Skeletal muscle tissue (tissue), 4 donors: ENCODE measurements around the gene ATRIP. TPM values are rescaled to one million over a fixed set of nuclear protein-coding genes. Genes with fewer than 3 reads are reported as not detected.

Source experiments
- H3K27ac ChIP-seq: one replicate; pipeline ENCODE4 v1.7.0; 2013; ENCODE audit warnings: mild to moderate bottlenecking, low read depth, low read length, inconsistent platforms
- H3K27me3 ChIP-seq, 3 donors: one replicate each; pipeline ENCODE4 v1.7.0; 2013; ENCODE audit warnings: low read length in 3 of 3; ENCODE audit not compliant: control insufficient read depth in 3 of 3, insufficient read depth in 3 of 3
- H3K36me3 ChIP-seq, 3 donors: one replicate each; pipeline ENCODE4 v1.7.0; 2013; ENCODE audit warnings: low read length in 3 of 3; ENCODE audit not compliant: control insufficient read depth in 3 of 3, insufficient read depth in 3 of 3
- H3K4me1 ChIP-seq, 3 donors: one replicate each; pipeline ENCODE4 v1.7.0; 2013; ENCODE audit warnings: low read length in 3 of 3, mild to moderate bottlenecking in 3 of 3; ENCODE audit not compliant: control insufficient read depth in 3 of 3, insufficient read depth in 3 of 3
- H3K4me3 ChIP-seq, 3 donors: one replicate each; pipeline ENCODE4 v1.7.0; 2013; ENCODE audit warnings: low read length in 3 of 3
- H3K9ac ChIP-seq, 3 donors: one replicate each; pipeline ENCODE4 v1.7.0; 2013; ENCODE audit warnings: low read length in 3 of 3, mild to moderate bottlenecking in 3 of 3, moderate library complexity in 2 of 3, low read depth in 1 of 3
- H3K9me3 ChIP-seq, 3 donors: one replicate each; pipeline ENCODE4 v1.7.0; 2013; ENCODE audit warnings: low read length in 3 of 3; ENCODE audit not compliant: control insufficient read depth in 3 of 3
- total RNA-seq: library from RNA; depleted of rRNA; stranded (reverse); fragments of >200 nt; gene quantifications from one replicate; pipeline ENCODE4 v1.2.3, GENCODE V29; 2014
- donor health status: Osteomylitis.

The ATRIP gene
- total RNA-seq, 1 donor from 2014 or later = 4.7 TPM

DNA sequence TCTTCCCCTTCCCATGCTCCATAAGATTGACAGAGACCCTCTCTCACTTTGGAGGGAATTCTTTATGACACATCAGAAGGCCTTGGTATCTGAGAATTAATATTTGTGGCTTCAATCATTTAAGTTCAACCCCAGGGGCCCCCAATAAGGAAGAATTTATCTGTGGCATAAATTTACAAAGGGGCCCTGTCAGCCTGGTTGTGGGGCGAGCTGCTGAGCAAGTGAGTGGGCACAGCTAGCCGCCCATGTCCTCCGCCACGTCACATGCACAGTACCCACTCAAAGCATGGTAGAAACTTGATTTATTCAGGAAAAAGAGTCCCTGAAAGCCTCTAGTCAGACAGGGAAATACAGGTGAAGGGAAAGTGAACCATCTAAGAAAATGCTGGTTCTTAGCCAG, 30.0 kb upstream of the ATRIP start:
- no peaks in the 10 kb centered on the region for H3K9me3 ChIP-seq

GRCh38 chr3:48417529-48418108, 28.9 kb upstream of the ATRIP start:
- Histone ChIP-seq H3K27ac (no peak overlapping the region), H3K9me3 (no peaks in the 10 kb centered on the region), H3K4me1 (no peaks in the 10 kb centered on the region), H3K9ac (no peak overlapping the region), H3K27me3 (peaks cover 0 to 15% (median 1%) of the 10 kb centered on the region in 3 donors), H3K36me3 (peaks cover 0 to 10% (median 0%) of the 10 kb centered on the region in 3 donors), H3K4me3 (no peak overlapping the region)

More for the DNA sequence above, 30.0 kb upstream of the ATRIP start:
- Histone ChIP-seq H3K4me1 (no peaks in the 10 kb centered on the region), H3K27ac (no peak overlapping the region), H3K27me3 (peaks cover 0 to 5% (median 0%) of the 10 kb centered on the region in 3 donors), H3K9ac (no peak overlapping the region), H3K4me3 (no peak overlapping the region), H3K36me3 (peaks cover 0 to 10% (median 6%) of the 10 kb centered on the region in 3 donors)

DNA sequence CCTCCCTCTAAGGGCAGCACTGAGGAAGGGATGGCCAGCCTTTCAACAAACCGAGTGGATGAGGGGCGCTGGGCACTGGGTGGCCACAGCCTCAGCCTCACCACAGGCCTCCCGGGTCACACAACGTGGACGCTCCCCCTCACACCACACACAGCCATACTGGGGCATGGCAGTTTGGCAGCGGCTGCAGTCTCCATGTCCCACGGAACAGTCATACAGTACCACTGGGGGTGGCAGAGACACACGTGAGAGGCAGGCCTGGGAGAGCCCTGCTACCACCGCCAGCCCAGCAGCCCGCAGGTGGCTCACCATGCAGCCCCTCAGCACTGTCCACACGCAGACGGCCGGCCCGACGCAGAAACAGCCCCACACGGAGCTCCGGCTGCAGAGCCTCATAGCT, 28.4 kb upstream of the ATRIP start:
- H3K4me3 ChIP-seq = no peak overlapping the region
- no peak overlapping the region for H3K27ac ChIP-seq
- peaks cover 0 to 19% (median 4%) of the 10 kb centered on the region in 3 donors for H3K27me3 ChIP-seq
- H3K4me1 ChIP-seq = peaks cover 0 to under 1% (median 0%) of the 10 kb centered on the region in 3 donors
- H3K9ac ChIP-seq = no peak overlapping the region
- H3K36me3 ChIP-seq = peaks cover 0 to 7% (median 0%) of the 10 kb centered on the region in 3 donors
- H3K9me3 ChIP-seq = no peaks in the 10 kb centered on the region

GRCh38 chr3:48418651-48419050, 27.9 kb upstream of the ATRIP start:
- Histone ChIP-seq H3K9ac (no peak overlapping the region), H3K9me3 (no peaks in the 10 kb centered on the region), H3K4me3 (no peak overlapping the region), H3K27ac (no peak overlapping the region), H3K36me3 (peaks cover 0 to 7% (median 0%) of the 10 kb centered on the region in 3 donors), H3K4me1 (peaks cover 0 to 3% (median 0%) of the 10 kb centered on the region in 3 donors), H3K27me3 (peaks cover 0 to 19% (median 7%) of the 10 kb centered on the region in 3 donors)

- Histone ChIP-seq H3K9me3 (no peaks in the 10 kb centered on the region), H3K4me3 (no peak overlapping the region), H3K4me1 (peaks cover 0 to 3% (median 0%) of the 10 kb centered on the region in 3 donors), H3K27me3 (peaks cover 0 to 19% (median 7%) of the 10 kb centered on the region in 3 donors), H3K27ac (no peak overlapping the region), H3K36me3 (peaks cover 0 to 7% (median 0%) of the 10 kb centered on the region in 3 donors), H3K9ac (no peak overlapping the region)
Measured at GRCh38 chr3:48419149-48419548, 27.4 kb upstream of the ATRIP start.

- Histone ChIP-seq H3K4me1 (peaks cover 0 to 3% (median under 1%) of the 10 kb centered on the region in 3 donors), H3K27ac (no peak overlapping the region), H3K9ac (no peak overlapping the region), H3K27me3 (peaks cover 0 to 19% (median 7%) of the 10 kb centered on the region in 3 donors), H3K9me3 (no peaks in the 10 kb centered on the region), H3K4me3 (no peak overlapping the region), H3K36me3 (peaks cover 0 to 7% (median 0%) of the 10 kb centered on the region in 3 donors)
Measured at GRCh38 chr3:48419597-48419996, 26.9 kb upstream of the ATRIP start.

DNA sequence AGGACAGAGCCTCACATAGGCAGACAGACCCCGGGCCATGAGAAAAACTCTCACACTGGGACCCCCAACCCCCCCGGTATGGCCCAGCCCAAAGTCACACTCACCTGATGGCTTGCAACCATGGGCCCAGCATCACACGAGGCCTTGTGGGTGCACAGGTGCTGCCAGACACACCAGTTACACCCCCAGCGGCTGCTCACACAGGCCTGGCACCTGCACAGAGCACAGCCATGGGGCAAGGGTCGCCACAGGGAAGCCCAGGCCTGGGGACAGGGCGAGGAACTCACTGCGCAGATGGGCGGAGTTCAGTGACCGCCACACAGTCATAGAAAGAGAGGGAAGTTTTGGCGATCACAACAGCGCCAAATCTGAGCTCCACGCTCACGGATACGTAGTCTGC, 26.0 kb upstream of the ATRIP start:
- Histone ChIP-seq H3K4me1 (peaks cover 2 to 4% (median 2%) of the 10 kb centered on the region in 3 donors), H3K36me3 (peaks cover 0 to 2% (median 0%) of the 10 kb centered on the region in 3 donors), H3K27ac (no peak overlapping the region), H3K9me3 (no peaks in the 10 kb centered on the region), H3K27me3 (peaks cover 0 to 19% (median 7%) of the 10 kb centered on the region in 3 donors), H3K9ac (no peak overlapping the region), H3K4me3 (no peak overlapping the region)

DNA sequence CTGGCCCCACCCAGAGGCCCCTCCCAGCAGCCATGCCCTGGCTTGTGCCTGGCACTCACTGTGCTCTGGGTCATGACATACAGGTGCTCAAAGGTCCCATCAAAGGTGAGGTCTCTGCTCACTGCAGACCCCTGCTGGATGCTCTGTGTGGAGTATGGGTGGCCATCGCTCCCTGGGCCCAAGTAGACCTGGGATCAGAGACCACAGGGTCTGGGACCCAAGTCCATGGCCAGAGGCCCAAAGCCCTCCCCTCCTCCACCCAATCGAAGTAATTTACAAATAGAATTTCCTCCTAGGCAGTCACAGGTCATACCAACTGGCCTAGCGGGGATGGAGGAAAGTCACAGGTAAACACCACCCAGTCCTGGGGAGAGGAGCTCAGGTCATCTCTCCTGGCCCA, 24.3 kb upstream of the ATRIP start:
- Histone ChIP-seq H3K4me1 (peaks cover 8 to 17% (median 11%) of the 10 kb centered on the region in 3 donors), H3K4me3 (no peak overlapping the region), H3K27me3 (peaks cover 0 to 22% (median 10%) of the 10 kb centered on the region in 3 donors), H3K36me3 (no peaks in the 10 kb centered on the region), H3K9me3 (no peaks in the 10 kb centered on the region), H3K9ac (no peak overlapping the region), H3K27ac (no peak overlapping the region)

GRCh38 chr3:48422681-48423080, 23.9 kb upstream of the ATRIP start:
- Histone ChIP-seq H3K27me3 (peaks cover 0 to 25% (median 13%) of the 10 kb centered on the region in 3 donors), H3K9ac (no peak overlapping the region), H3K36me3 (no peaks in the 10 kb centered on the region), H3K9me3 (no peaks in the 10 kb centered on the region), H3K4me3 (no peak overlapping the region), H3K27ac (no peak overlapping the region), H3K4me1 (peaks cover 12 to 21% (median 13%) of the 10 kb centered on the region in 3 donors)

DNA sequence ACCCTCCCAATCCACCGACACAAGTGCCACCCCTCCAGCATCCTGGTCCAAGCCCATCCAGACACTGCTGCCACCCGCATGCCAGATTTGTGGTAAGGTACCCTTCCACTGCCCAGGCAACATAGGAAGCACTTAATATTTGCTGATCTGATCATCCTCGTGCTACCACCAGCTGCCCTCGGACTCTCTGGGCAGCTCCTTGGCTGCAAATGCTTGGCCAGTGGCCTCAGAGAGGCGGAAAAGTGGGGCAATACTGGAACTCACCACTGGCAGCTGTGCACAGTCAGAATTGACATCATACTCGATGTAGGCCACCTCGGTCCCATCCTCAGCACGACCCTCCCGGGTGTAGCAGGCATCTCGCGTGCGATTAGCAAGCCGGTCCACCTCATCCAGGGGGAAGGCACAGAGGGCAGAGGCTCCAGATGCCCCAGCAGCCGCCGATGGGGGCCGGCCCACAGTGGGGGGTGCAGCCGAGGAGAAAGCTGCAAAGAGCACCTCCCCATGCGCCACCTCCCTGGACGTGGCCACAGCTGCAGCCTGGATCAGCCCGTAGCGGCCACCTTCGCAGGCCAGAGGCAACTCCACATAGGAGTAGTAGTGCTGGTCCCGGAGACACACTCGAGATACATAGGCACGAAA, 23.2 kb upstream of the ATRIP start:
- Histone ChIP-seq H3K27ac (no peak overlapping the region), H3K4me3 (no peak overlapping the region), H3K9me3 (no peaks in the 10 kb centered on the region), H3K27me3 (peaks cover 0 to 32% (median 18%) of the 10 kb centered on the region in 3 donors), H3K9ac (peak overlapping the region in 1 of 3 donors; percentile 10), H3K36me3 (no peaks in the 10 kb centered on the region), H3K4me1 (peaks cover 17 to 28% (median 19%) of the 10 kb centered on the region in 3 donors)
